ENCODE results near the gene FRMD3. TPM values are rescaled to one million over a fixed set of nuclear protein-coding genes. Genes with fewer than 3 reads are reported as not detected.

The FRMD3 gene
- total and polyA plus RNA-seq, 4 donors, result 0.16 to 0.75 (median 0.48) TPM

- TF ChIP-seq, protein P1, sequence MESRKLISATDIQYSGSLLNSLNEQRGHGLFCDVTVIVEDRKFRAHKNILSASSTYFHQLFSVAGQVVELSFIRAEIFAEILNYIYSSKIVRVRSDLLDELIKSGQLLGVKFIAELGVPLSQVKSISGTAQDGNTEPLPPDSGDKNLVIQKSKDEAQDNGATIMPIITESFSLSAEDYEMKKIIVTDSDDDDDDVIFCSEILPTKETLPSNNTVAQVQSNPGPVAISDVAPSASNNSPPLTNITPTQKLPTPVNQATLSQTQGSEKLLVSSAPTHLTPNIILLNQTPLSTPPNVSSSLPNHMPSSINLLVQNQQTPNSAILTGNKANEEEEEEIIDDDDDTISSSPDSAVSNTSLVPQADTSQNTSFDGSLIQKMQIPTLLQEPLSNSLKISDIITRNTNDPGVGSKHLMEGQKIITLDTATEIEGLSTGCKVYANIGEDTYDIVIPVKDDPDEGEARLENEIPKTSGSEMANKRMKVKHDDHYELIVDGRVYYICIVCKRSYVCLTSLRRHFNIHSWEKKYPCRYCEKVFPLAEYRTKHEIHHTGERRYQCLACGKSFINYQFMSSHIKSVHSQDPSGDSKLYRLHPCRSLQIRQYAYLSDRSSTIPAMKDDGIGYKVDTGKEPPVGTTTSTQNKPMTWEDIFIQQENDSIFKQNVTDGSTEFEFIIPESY (IDR thresholded peaks at IDR 0.05), result no peak
Measured at GRCh38 chr9:83574482-83574881, 36.3 kb upstream of the FRMD3 start (continued).

- no peaks in the 10 kb centered on the region for H3K27me3 ChIP-seq (ENCODE audit: control insufficient read depth in 4 of 4, insufficient read depth in 4 of 4, low read length in 3 of 4)
- no peak overlapping the region for H3K9ac ChIP-seq (ENCODE audit: low read depth in 1 of 2, low read length in 2 of 2)
- H3K27ac ChIP-seq (ENCODE audit: low read depth in 1 of 2, low read length in 2 of 2), result no peak overlapping the region
- no peak overlapping the region for H3K4me3 ChIP-seq (ENCODE audit: low read depth in 1 of 3, low read length in 3 of 3)
- H3K4me1 ChIP-seq (ENCODE audit: control insufficient read depth in 4 of 4, insufficient read depth in 4 of 4, low read length in 3 of 4), result peaks cover 0 to 7% (median 1%) of the 10 kb centered on the region in 4 donors
- WGBS, result 73% methylated on average over 5 of the region's 5 CpGs
- no peak for DNase-seq (ENCODE audit: low spot score)
- no peaks in the 10 kb centered on the region for H3K36me3 ChIP-seq (ENCODE audit: control insufficient read depth in 4 of 4, insufficient read depth in 3 of 4, low read depth in 1 of 4, low read length in 3 of 4)
- H3K9me3 ChIP-seq (ENCODE audit: control insufficient read depth in 4 of 4, low read length in 3 of 4), result no peaks in the 10 kb centered on the region
- TF ChIP-seq, protein P1 (IDR thresholded peaks at IDR 0.05), result no peak
- no peak for TF ChIP-seq TAF1 (conservative IDR thresholded peaks at IDR 0.05)
- TF ChIP-seq EGR1 (IDR thresholded peaks at IDR 0.05; ENCODE audit: low read depth in 2 of 2), result no peak
- no peak for TF ChIP-seq FOXA1 (IDR thresholded peaks at IDR 0.05)
- TF ChIP-seq YY1 (IDR thresholded peaks at IDR 0.05), result no peak
- no peak for TF ChIP-seq SP1 (IDR thresholded peaks at IDR 0.05)
- TF ChIP-seq RAD21 (IDR thresholded peaks at IDR 0.05), result no peak
- TF ChIP-seq ATF3 (IDR thresholded peaks at IDR 0.05), result no peak
- TF ChIP-seq GABPA (IDR thresholded peaks at IDR 0.05 in 1 of 2, conservative IDR thresholded peaks at IDR 0.05 in 1 of 2), result no peak
- TF ChIP-seq, protein P2, sequence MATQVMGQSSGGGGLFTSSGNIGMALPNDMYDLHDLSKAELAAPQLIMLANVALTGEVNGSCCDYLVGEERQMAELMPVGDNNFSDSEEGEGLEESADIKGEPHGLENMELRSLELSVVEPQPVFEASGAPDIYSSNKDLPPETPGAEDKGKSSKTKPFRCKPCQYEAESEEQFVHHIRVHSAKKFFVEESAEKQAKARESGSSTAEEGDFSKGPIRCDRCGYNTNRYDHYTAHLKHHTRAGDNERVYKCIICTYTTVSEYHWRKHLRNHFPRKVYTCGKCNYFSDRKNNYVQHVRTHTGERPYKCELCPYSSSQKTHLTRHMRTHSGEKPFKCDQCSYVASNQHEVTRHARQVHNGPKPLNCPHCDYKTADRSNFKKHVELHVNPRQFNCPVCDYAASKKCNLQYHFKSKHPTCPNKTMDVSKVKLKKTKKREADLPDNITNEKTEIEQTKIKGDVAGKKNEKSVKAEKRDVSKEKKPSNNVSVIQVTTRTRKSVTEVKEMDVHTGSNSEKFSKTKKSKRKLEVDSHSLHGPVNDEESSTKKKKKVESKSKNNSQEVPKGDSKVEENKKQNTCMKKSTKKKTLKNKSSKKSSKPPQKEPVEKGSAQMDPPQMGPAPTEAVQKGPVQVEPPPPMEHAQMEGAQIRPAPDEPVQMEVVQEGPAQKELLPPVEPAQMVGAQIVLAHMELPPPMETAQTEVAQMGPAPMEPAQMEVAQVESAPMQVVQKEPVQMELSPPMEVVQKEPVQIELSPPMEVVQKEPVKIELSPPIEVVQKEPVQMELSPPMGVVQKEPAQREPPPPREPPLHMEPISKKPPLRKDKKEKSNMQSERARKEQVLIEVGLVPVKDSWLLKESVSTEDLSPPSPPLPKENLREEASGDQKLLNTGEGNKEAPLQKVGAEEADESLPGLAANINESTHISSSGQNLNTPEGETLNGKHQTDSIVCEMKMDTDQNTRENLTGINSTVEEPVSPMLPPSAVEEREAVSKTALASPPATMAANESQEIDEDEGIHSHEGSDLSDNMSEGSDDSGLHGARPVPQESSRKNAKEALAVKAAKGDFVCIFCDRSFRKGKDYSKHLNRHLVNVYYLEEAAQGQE (IDR thresholded peaks at IDR 0.05), result no peak
Measured at GRCh38 chr9:83572524-83572923, 34.3 kb upstream of the FRMD3 start.

- TF ChIP-seq ATF3 (IDR thresholded peaks at IDR 0.05), result no peak
- no peak for TF ChIP-seq FOXA2 (IDR thresholded peaks at IDR 0.05)
- TF ChIP-seq YY1 (IDR thresholded peaks at IDR 0.05), result no peak
- TF ChIP-seq, protein P3, sequence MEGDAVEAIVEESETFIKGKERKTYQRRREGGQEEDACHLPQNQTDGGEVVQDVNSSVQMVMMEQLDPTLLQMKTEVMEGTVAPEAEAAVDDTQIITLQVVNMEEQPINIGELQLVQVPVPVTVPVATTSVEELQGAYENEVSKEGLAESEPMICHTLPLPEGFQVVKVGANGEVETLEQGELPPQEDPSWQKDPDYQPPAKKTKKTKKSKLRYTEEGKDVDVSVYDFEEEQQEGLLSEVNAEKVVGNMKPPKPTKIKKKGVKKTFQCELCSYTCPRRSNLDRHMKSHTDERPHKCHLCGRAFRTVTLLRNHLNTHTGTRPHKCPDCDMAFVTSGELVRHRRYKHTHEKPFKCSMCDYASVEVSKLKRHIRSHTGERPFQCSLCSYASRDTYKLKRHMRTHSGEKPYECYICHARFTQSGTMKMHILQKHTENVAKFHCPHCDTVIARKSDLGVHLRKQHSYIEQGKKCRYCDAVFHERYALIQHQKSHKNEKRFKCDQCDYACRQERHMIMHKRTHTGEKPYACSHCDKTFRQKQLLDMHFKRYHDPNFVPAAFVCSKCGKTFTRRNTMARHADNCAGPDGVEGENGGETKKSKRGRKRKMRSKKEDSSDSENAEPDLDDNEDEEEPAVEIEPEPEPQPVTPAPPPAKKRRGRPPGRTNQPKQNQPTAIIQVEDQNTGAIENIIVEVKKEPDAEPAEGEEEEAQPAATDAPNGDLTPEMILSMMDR (IDR thresholded peaks at IDR 0.05; ENCODE audit: low read depth, low read length, missing input control), result no peak
- TF ChIP-seq NR2F2 (IDR thresholded peaks at IDR 0.05), result no peak
- peak in 1 of 2 donors; percentile 7 for TF ChIP-seq RXRA (IDR thresholded peaks at IDR 0.05)
- peak; percentile 8 to 34 for TF ChIP-seq HNF4A (conservative IDR thresholded peaks at IDR 0.05)
- TF ChIP-seq EGR1 (IDR thresholded peaks at IDR 0.05; ENCODE audit: low read depth in 2 of 2), result no peak
- TF ChIP-seq HNF4G (IDR thresholded peaks at IDR 0.05), result no peak
- no peak for TF ChIP-seq GABPA (IDR thresholded peaks at IDR 0.05 in 1 of 2, conservative IDR thresholded peaks at IDR 0.05 in 1 of 2)
- Histone ChIP-seq H3K27me3 (ENCODE audit: control insufficient read depth in 4 of 4, insufficient read depth in 4 of 4, low read length in 3 of 4) (no peaks in the 10 kb centered on the region), H3K9ac (ENCODE audit: low read depth in 1 of 2, low read length in 2 of 2) (no peak overlapping the region), H3K27ac (ENCODE audit: low read depth in 1 of 2, low read length in 2 of 2) (no peak overlapping the region), H3K9me3 (ENCODE audit: control insufficient read depth in 4 of 4, low read length in 3 of 4) (no peaks in the 10 kb centered on the region), H3K4me1 (ENCODE audit: control insufficient read depth in 4 of 4, insufficient read depth in 4 of 4, low read length in 3 of 4) (peaks cover 0 to 7% (median 1%) of the 10 kb centered on the region in 4 donors), H3K4me3 (ENCODE audit: low read depth in 1 of 3, low read length in 3 of 3) (no peak overlapping the region), H3K36me3 (ENCODE audit: control insufficient read depth in 4 of 4, insufficient read depth in 3 of 4, low read depth in 1 of 4, low read length in 3 of 4) (no peaks in the 10 kb centered on the region)
- DNase-seq (ENCODE audit: low spot score), result no peak
- 52% methylated on average over 1 of the region's 1 CpG for WGBS
Measured at GRCh38 chr9:83570359-83570758, 32.2 kb upstream of the FRMD3 start.
